GM12874 (cell line): ENCODE measurements around the gene SERINC5.

Experiments used
- CTCF ChIP-seq: IDR thresholded peaks from 2 replicates; pipeline ENCODE4 v1.5.1; 2011; ENCODE audit warnings: low read depth, mild to moderate bottlenecking, control low read depth, low read length, moderate library complexity; ENCODE audit not compliant: insufficient read depth

The SERINC5 gene

GRCh38 chr5:80288177-80288576 is 32.3 kb upstream of the SERINC5 start:
- no peak for TF ChIP-seq CTCF

GRCh38 chr5:80284720-80285119 is 28.9 kb upstream of the SERINC5 start:
- no peak for TF ChIP-seq CTCF

- no peak for TF ChIP-seq CTCF
These were observed 27.5 kb upstream of the SERINC5 start for GRCh38 chr5:80283360-80283759.

- TF ChIP-seq CTCF: no peak
These were observed 26.2 kb upstream of the SERINC5 start for GRCh38 chr5:80282054-80282453.

- no peak for TF ChIP-seq CTCF
These were observed 21.3 kb upstream of the SERINC5 start for GRCh38 chr5:80277191-80277590.

GRCh38 chr5:80276186-80276585 is 20.3 kb upstream of the SERINC5 start:
- no peak for TF ChIP-seq CTCF

- TF ChIP-seq CTCF: peak; percentile 47; the same call in 1 of the 2 replicates
These were observed 19.5 kb upstream of the SERINC5 start for GRCh38 chr5:80275347-80275746.

- TF ChIP-seq CTCF: no peak
These were observed 14.2 kb upstream of the SERINC5 start for GRCh38 chr5:80269991-80270438.
